Rectal smooth muscle tissue (tissue), 1 donor: Measurements from ENCODE around the gene AP1G1.

Experiments
- H3K27ac ChIP-seq: one replicate; pipeline ENCODE4 v1.7.0; 2013; ENCODE audit warnings: low read depth, low read length, inconsistent platforms
- H3K27me3 ChIP-seq: one replicate; pipeline ENCODE4 v1.7.0; 2013; ENCODE audit warnings: low read length; ENCODE audit not compliant: control insufficient read depth, insufficient read depth
- H3K36me3 ChIP-seq: one replicate; pipeline ENCODE4 v1.7.0; 2013; ENCODE audit warnings: low read length; ENCODE audit not compliant: control insufficient read depth, insufficient read depth
- H3K4me1 ChIP-seq: one replicate; pipeline ENCODE4 v1.7.0; 2013; ENCODE audit warnings: low read length; ENCODE audit not compliant: control insufficient read depth, insufficient read depth
- H3K4me3 ChIP-seq: one replicate; pipeline ENCODE4 v1.7.0; 2013; ENCODE audit warnings: low read length
- H3K9ac ChIP-seq: one replicate; pipeline ENCODE4 v1.7.0; 2013; ENCODE audit warnings: low read length

Gene AP1G1

GRCh38 chr16:71808593-71809459 is at the start of gene AP1G1:
TSS of gene AP1G1 (minus strand) at chr16:71808834. CDS start at chr16:71789479, 19,355 bp downstream.
- peak within 1 kb of the TSS; percentile 99 for H3K4me3 ChIP-seq
- H3K36me3 ChIP-seq, result no peaks in the 10 kb centered on the region
- no peaks in the 10 kb centered on the region for H3K27me3 ChIP-seq
- H3K9ac ChIP-seq, result peak within 1 kb of the TSS; percentile 99
- H3K27ac ChIP-seq, result peak within 1 kb of the TSS; percentile 99
- peaks cover 7% of the 10 kb centered on the region for H3K4me1 ChIP-seq

- Histone ChIP-seq H3K4me3 (no peak overlapping the region), H3K9ac (no peak overlapping the region), H3K27ac (no peak overlapping the region), H3K27me3 (no peaks in the 10 kb centered on the region), H3K36me3 (peaks cover 3% of the 10 kb centered on the region), H3K4me1 (no peaks in the 10 kb centered on the region)
Measured at GRCh38 chr16:71855937-71856662, 47.5 kb upstream of the AP1G1 start.

DNA sequence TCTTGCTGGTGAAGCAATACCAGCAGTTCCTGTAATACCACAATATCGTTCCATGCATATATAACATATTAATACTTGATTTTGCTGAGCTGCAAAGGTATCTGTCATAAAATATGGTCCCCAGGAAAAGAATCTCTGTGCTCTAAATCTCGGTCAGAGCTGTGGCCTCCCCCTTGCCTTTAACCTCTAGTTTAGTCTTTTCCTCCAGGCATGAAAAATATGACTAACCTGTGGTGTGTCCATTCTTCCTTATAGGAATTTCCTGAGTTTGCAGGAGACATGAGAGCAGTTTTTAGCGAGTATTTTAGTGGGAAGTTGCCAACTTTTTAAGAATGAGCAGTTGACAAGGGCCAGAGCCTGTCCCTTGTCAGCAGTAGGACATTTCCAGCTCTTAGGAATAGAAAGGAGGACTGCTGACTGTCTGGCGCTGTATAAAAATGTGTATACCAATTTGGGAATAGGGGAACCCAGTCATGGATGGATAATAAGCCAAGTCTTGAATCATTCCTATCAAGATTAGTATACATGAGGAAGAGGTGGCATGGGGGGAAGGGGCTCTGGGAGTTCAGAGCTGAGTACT is 45.8 kb upstream of the AP1G1 start:
- Histone ChIP-seq H3K27ac (no peak overlapping the region), H3K4me1 (no peaks in the 10 kb centered on the region), H3K27me3 (no peaks in the 10 kb centered on the region), H3K36me3 (peaks cover 19% of the 10 kb centered on the region), H3K9ac (no peak overlapping the region), H3K4me3 (no peak overlapping the region)

DNA sequence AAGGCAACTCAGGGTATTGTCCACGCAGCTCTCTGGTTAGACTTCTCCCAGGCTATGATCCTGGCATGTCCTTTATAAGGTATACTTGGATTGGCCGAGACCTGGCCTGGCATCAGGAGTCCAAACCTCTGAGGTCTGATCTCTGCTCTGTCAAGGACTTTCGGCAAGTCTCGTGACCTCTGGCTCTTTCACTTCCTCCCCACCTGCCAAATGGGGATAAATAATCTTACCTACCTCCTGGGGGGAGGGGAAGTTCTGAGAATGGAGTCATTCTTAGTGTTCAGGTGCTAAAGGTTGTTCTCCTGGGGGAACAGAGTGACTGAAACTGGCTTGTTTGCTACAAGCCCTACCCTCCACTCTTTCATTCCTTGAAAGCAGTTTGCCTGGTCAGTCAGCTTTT is 44.8 kb upstream of the AP1G1 start:
- H3K27me3 ChIP-seq, result no peaks in the 10 kb centered on the region
- H3K27ac ChIP-seq, result no peak overlapping the region

DNA sequence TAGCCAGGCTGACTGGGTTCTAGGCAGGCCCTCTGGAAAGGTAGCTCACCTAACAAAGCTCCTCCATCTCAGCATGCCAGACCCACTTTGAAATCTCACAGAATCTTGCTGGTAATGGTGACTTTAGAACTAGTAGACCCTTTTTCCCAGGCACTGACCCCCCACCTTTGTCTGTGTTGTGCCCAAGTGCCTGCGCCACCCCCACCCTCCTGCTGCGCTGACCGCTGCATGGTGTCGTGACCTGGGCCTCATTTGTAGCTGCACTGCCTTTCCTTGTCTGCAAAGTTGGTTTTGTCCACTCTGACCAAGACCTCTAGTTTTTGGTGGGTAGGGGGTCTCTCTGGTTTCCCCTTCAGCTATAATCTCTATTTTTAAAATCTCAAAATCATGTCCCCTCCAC is 43.9 kb upstream of the AP1G1 start:
- no peaks in the 10 kb centered on the region for H3K4me1 ChIP-seq
- peaks cover 23% of the 10 kb centered on the region for H3K36me3 ChIP-seq
- H3K27me3 ChIP-seq, result no peaks in the 10 kb centered on the region
- no peak overlapping the region for H3K4me3 ChIP-seq
- no peak overlapping the region for H3K27ac ChIP-seq
- H3K9ac ChIP-seq, result no peak overlapping the region

More for the DNA sequence above, 44.8 kb upstream of the AP1G1 start:
- Histone ChIP-seq H3K36me3 (peaks cover 23% of the 10 kb centered on the region), H3K9ac (no peak overlapping the region), H3K4me1 (no peaks in the 10 kb centered on the region), H3K4me3 (no peak overlapping the region)

- peaks cover under 1% of the 10 kb centered on the region for H3K4me1 ChIP-seq
- no peak overlapping the region for H3K9ac ChIP-seq
- peaks cover 23% of the 10 kb centered on the region for H3K36me3 ChIP-seq
- H3K27me3 ChIP-seq, result no peaks in the 10 kb centered on the region
- H3K27ac ChIP-seq, result no peak overlapping the region
- H3K4me3 ChIP-seq, result no peak overlapping the region
Measured at GRCh38 chr16:71852158-71852557, 43.5 kb upstream of the AP1G1 start.

DNA sequence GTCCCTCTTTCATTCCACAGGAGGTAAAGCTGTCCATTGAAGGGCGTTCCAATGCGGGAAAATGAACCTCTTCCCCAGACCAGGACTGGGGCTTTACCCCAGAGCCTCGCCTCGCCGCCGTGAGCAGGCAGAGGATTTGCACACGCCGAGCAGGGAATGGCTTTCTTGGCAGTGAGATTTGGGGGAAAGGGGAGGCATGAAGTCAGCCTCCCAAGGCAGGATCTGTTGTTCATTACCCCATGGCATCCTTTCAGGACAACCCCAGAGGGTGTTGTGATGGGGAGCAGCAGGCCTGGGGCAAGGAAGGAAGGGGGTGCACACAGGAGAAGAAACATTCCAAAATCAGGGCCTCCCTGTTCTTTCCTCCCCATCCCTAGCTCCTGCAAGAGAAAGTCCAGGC is 43.1 kb upstream of the AP1G1 start:
- no peak overlapping the region for H3K27ac ChIP-seq
- H3K4me1 ChIP-seq, result peaks cover 5% of the 10 kb centered on the region
- H3K27me3 ChIP-seq, result no peaks in the 10 kb centered on the region
- no peak overlapping the region for H3K4me3 ChIP-seq
- H3K9ac ChIP-seq, result no peak overlapping the region
- H3K36me3 ChIP-seq, result peaks cover 23% of the 10 kb centered on the region

DNA sequence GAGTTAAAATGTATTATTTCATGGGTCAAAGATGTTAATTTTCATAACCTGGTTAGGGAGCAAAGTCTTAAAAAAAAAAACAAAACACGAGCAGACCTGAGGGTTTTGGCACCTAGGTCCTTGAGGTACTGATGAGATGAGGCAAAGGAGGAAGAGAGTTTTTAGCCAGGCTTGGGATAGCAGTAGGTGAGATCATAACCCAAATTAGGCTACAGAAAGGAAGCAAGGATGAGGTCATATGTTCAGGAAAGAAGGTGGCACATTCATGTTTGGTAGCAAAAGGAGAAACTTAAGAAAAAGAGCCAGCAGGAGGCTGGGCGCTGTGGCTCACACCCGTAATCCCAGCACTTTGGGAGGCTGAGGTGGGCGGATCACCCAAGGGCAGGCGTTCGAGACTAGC is 40.0 kb upstream of the AP1G1 start:
- Histone ChIP-seq H3K9ac (no peak overlapping the region), H3K27ac (no peak overlapping the region), H3K36me3 (peaks cover 23% of the 10 kb centered on the region), H3K4me3 (no peak overlapping the region), H3K4me1 (peaks cover 9% of the 10 kb centered on the region), H3K27me3 (no peaks in the 10 kb centered on the region)

DNA sequence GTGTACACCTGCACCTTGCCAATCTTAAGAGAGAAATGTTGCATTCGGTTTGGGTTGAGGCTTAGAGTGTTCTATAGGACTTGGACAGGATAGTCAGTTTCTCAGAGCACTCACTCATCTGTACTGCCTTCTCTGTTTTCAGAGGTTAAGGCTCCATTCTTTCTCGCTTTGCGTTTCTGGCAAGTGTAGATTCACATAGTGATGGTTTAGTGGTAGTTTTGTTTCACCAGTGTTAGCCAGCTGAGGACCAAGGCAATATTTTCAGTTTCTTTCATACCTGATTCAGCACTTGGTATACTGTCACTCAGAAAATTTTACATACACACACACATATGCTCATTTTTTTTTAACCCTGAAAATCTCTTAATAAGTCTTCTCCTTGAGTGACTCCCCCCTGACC is 38.5 kb upstream of the AP1G1 start:
- Histone ChIP-seq H3K4me3 (peak overlapping the region; percentile 84), H3K27me3 (no peaks in the 10 kb centered on the region), H3K9ac (no peak overlapping the region), H3K36me3 (peaks cover 23% of the 10 kb centered on the region), H3K4me1 (peaks cover 9% of the 10 kb centered on the region), H3K27ac (no peak overlapping the region)

GRCh38 chr16:71846431-71846830 is 37.8 kb upstream of the AP1G1 start:
- H3K27me3 ChIP-seq, result no peaks in the 10 kb centered on the region
- peaks cover 23% of the 10 kb centered on the region for H3K36me3 ChIP-seq
- H3K9ac ChIP-seq, result peak overlapping the region; percentile 88
- peak overlapping the region; percentile 83 for H3K27ac ChIP-seq
- peak overlapping the region; percentile 84 for H3K4me3 ChIP-seq
- peaks cover 9% of the 10 kb centered on the region for H3K4me1 ChIP-seq

- peaks cover 17% of the 10 kb centered on the region for H3K36me3 ChIP-seq
- no peaks in the 10 kb centered on the region for H3K27me3 ChIP-seq
- H3K9ac ChIP-seq, result peak within 1 kb of the TSS; percentile 88
- peak within 1 kb of the TSS; percentile 83 for H3K27ac ChIP-seq
- H3K4me1 ChIP-seq, result peaks cover 9% of the 10 kb centered on the region
- peak within 1 kb of the TSS; percentile 84 for H3K4me3 ChIP-seq
Measured at GRCh38 chr16:71845639-71846430, 37.2 kb upstream of the AP1G1 start, which contains the start of gene ATXN1L. TSS of gene ATXN1L (plus strand) at chr16:71845976. CDS start at chr16:71849741, 3,765 bp downstream.

DNA sequence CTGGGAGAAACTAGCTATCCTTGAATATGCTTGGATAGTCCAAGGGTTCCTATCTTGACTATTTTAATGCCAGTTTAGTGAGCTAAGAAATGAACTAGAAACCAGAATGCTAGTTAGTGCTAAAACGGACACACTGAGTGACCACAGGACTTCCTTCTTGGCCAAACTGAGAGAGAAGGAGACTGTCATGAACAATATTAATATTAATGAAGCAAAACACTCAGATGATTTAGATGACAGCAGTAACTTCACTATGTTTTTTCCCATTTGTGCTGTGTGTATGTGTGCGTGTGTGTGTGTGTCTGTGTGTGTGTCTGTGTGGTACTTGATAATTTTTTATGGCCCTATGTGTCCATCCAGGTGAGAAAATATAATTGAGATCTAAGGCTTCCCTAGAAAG is 34.9 kb upstream of the AP1G1 start:
- H3K9ac ChIP-seq, result no peak overlapping the region
- peaks cover 9% of the 10 kb centered on the region for H3K4me1 ChIP-seq
- no peak overlapping the region for H3K27ac ChIP-seq

More for the DNA sequence above, 34.9 kb upstream of the AP1G1 start:
- no peaks in the 10 kb centered on the region for H3K36me3 ChIP-seq
- no peaks in the 10 kb centered on the region for H3K27me3 ChIP-seq
- H3K4me3 ChIP-seq, result no peak overlapping the region
